ENCODE measurements around the gene ANP32B.

ANP32B gene

GRCh38 chr9:98031169-98031568 is 48.0 kb downstream of the ANP32B start:
- no peak for DNase-seq (ENCODE audit: low read depth in 2 of 2)

- no peak for DNase-seq (ENCODE audit: low read depth in 2 of 2)
Observed at GRCh38 chr9:98031935-98032334, 48.8 kb downstream of the ANP32B start.

GRCh38 chr9:98034593-98035546 is 51.7 kb downstream of the ANP32B start:
- no peak for DNase-seq (ENCODE audit: low read depth in 2 of 2)

GRCh38 chr9:98037357-98037756 is 54.2 kb downstream of the ANP32B start:
- DNase-seq (ENCODE audit: low read depth in 2 of 2) = no peak

GRCh38 chr9:98038958-98039357 is 55.8 kb downstream of the ANP32B start:
- DNase-seq (ENCODE audit: low read depth in 2 of 2) = no peak

GRCh38 chr9:98039607-98040017 is 56.5 kb downstream of the ANP32B start:
- no peak for DNase-seq (ENCODE audit: low read depth in 2 of 2)

- no peak for DNase-seq (ENCODE audit: low read depth in 2 of 2)
Observed at GRCh38 chr9:98040212-98040611, 57.1 kb downstream of the ANP32B start.

GRCh38 chr9:98043915-98044314 is 60.8 kb downstream of the ANP32B start:
- DNase-seq (ENCODE audit: low read depth in 2 of 2) = no peak

GRCh38 chr9:98045234-98046179 is 62.4 kb downstream of the ANP32B start:
- no peak for DNase-seq (ENCODE audit: low read depth in 2 of 2)

GRCh38 chr9:98046180-98046543 is 63.0 kb downstream of the ANP32B start:
- no peak for DNase-seq (ENCODE audit: low read depth in 2 of 2)

- DNase-seq (ENCODE audit: low read depth in 2 of 2) = no peak
Observed at GRCh38 chr9:98047002-98047401, 63.9 kb downstream of the ANP32B start.

- no peak for DNase-seq (ENCODE audit: low read depth in 2 of 2)
Observed at GRCh38 chr9:98049288-98050072, 66.3 kb downstream of the ANP32B start.

- DNase-seq (ENCODE audit: low read depth in 2 of 2) = no peak
Observed at GRCh38 chr9:98050351-98050750, 67.2 kb downstream of the ANP32B start.

GRCh38 chr9:98054376-98054951 is 71.3 kb downstream of the ANP32B start:
- no peak for DNase-seq (ENCODE audit: low read depth in 2 of 2)

- DNase-seq (ENCODE audit: low read depth in 2 of 2) = peak; percentile 69 to 73
Observed at GRCh38 chr9:98056269-98057137, 73.4 kb downstream of the ANP32B start, which contains the start of gene NANS. NANS (plus strand) TSS chr9:98056732; CDS start chr9:98056809, 77 bp downstream.

- no peak for DNase-seq (ENCODE audit: low read depth in 2 of 2)
Observed at GRCh38 chr9:98057138-98057799, 74.1 kb downstream of the ANP32B start.

- no peak for DNase-seq (ENCODE audit: low read depth in 2 of 2)
Observed at GRCh38 chr9:98062161-98062560, 79.0 kb downstream of the ANP32B start.

- no peak for DNase-seq (ENCODE audit: low read depth in 2 of 2)
Observed at GRCh38 chr9:98064623-98065392, 81.7 kb downstream of the ANP32B start.
